ENCODE measurements around the gene IGFL4.

DNA sequence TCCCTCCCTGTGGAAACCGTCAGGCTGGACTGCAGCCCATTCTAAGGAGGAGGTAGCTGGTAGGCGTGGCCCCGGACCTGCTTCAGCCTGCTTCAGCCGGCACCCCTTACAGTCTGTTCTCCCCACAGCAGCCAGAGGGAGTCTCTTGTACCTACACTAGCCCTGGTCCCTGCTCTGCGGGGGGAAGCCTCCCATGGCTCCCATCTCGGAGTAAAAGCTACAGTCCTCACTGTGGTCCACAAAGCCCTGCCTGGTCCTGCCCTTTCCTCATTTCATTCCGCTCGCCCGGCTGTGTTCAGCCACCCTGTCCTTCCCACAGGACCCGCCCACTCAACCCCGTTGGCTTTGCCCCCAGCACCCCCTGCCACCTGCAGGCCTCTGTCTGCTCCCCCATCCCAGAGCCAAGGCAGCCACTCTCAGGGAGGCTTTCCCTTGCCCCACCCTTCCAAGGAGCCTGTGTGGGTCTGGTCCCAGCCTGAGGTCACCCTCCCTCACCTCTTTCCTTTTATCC is 19.2 kb downstream of the IGFL4 start:
- TF ChIP-seq SETDB1 (CRISPR knock-in tag; IDR thresholded peaks at IDR 0.05; ENCODE audit: borderline replicate concordance) (no peak), ELF4 (CRISPR knock-in tag; IDR thresholded peaks at IDR 0.05; ENCODE audit: borderline replicate concordance) (no peak), SUZ12 (IDR thresholded peaks at IDR 0.05; ENCODE audit: low read depth, low read length) (no peak)
